ENCODE data around the gene TMEM31. TPM values are rescaled to one million over a fixed set of nuclear protein-coding genes. Genes with fewer than 3 reads are reported as not detected.

TMEM31 gene
- total and polyA plus RNA-seq, 9 of the 15 experiments (the other 6 are each of a cell fraction or from before 2014, with no cell fraction given) = 0.18 TPM; not detected in 8

GRCh38 chrX:103687696-103688201, 23.0 kb upstream of the TMEM31 start (continued):
- 0 out of 2 replicates have a peak, but pooled peaks have one; percentile 25 for TF ChIP-seq POLR2H (tag; IDR thresholded peaks at IDR 0.05; ENCODE audit: low read depth)
- 0 out of 2 replicates have a peak, but pooled peaks have one; percentile 8 for TF ChIP-seq MAFK (IDR thresholded peaks at IDR 0.05; ENCODE audit: low read length)
- TF ChIP-seq SMARCA5 (IDR thresholded peaks at IDR 0.05) = no peak
- no peak for TF ChIP-seq HNRNPH1 (optimal IDR thresholded peaks at IDR 0.05; ENCODE audit: low read depth, low read length)
- no peak for TF ChIP-seq ZNF41 (CRISPR knock-in tag; conservative IDR thresholded peaks at IDR 0.05)
- no peak for TF ChIP-seq ZZZ3 (IDR thresholded peaks at IDR 0.05)
- TF ChIP-seq, protein P1, sequence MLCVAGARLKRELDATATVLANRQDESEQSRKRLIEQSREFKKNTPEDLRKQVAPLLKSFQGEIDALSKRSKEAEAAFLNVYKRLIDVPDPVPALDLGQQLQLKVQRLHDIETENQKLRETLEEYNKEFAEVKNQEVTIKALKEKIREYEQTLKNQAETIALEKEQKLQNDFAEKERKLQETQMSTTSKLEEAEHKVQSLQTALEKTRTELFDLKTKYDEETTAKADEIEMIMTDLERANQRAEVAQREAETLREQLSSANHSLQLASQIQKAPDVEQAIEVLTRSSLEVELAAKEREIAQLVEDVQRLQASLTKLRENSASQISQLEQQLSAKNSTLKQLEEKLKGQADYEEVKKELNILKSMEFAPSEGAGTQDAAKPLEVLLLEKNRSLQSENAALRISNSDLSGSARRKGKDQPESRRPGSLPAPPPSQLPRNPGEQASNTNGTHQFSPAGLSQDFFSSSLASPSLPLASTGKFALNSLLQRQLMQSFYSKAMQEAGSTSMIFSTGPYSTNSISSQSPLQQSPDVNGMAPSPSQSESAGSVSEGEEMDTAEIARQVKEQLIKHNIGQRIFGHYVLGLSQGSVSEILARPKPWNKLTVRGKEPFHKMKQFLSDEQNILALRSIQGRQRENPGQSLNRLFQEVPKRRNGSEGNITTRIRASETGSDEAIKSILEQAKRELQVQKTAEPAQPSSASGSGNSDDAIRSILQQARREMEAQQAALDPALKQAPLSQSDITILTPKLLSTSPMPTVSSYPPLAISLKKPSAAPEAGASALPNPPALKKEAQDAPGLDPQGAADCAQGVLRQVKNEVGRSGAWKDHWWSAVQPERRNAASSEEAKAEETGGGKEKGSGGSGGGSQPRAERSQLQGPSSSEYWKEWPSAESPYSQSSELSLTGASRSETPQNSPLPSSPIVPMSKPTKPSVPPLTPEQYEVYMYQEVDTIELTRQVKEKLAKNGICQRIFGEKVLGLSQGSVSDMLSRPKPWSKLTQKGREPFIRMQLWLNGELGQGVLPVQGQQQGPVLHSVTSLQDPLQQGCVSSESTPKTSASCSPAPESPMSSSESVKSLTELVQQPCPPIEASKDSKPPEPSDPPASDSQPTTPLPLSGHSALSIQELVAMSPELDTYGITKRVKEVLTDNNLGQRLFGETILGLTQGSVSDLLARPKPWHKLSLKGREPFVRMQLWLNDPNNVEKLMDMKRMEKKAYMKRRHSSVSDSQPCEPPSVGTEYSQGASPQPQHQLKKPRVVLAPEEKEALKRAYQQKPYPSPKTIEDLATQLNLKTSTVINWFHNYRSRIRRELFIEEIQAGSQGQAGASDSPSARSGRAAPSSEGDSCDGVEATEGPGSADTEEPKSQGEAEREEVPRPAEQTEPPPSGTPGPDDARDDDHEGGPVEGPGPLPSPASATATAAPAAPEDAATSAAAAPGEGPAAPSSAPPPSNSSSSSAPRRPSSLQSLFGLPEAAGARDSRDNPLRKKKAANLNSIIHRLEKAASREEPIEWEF (CRISPR knock-in tag; IDR thresholded peaks at IDR 0.05) = no peak
- TF ChIP-seq, protein P2, sequence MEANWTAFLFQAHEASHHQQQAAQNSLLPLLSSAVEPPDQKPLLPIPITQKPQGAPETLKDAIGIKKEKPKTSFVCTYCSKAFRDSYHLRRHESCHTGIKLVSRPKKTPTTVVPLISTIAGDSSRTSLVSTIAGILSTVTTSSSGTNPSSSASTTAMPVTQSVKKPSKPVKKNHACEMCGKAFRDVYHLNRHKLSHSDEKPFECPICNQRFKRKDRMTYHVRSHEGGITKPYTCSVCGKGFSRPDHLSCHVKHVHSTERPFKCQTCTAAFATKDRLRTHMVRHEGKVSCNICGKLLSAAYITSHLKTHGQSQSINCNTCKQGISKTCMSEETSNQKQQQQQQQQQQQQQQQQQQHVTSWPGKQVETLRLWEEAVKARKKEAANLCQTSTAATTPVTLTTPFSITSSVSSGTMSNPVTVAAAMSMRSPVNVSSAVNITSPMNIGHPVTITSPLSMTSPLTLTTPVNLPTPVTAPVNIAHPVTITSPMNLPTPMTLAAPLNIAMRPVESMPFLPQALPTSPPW (CRISPR knock-in tag; IDR thresholded peaks at IDR 0.05) = peak; percentile 74
- TF ChIP-seq ZNF263 (CRISPR knock-in tag; IDR thresholded peaks at IDR 0.05; ENCODE audit: borderline replicate concordance) = peak; percentile 67
- peak in 1 of 2 experiments; percentile 20; a peak in 2 of 4 replicates for TF ChIP-seq ARNT (IDR thresholded peaks at IDR 0.05)
- TF ChIP-seq ZBTB5 (IDR thresholded peaks at IDR 0.05) = no peak
- TF ChIP-seq, protein P3, sequence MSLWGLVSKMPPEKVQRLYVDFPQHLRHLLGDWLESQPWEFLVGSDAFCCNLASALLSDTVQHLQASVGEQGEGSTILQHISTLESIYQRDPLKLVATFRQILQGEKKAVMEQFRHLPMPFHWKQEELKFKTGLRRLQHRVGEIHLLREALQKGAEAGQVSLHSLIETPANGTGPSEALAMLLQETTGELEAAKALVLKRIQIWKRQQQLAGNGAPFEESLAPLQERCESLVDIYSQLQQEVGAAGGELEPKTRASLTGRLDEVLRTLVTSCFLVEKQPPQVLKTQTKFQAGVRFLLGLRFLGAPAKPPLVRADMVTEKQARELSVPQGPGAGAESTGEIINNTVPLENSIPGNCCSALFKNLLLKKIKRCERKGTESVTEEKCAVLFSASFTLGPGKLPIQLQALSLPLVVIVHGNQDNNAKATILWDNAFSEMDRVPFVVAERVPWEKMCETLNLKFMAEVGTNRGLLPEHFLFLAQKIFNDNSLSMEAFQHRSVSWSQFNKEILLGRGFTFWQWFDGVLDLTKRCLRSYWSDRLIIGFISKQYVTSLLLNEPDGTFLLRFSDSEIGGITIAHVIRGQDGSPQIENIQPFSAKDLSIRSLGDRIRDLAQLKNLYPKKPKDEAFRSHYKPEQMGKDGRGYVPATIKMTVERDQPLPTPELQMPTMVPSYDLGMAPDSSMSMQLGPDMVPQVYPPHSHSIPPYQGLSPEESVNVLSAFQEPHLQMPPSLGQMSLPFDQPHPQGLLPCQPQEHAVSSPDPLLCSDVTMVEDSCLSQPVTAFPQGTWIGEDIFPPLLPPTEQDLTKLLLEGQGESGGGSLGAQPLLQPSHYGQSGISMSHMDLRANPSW (CRISPR knock-in tag; IDR thresholded peaks at IDR 0.05) = no peak
- TF ChIP-seq ZNF644 (tag; IDR thresholded peaks at IDR 0.05; ENCODE audit: low read depth) = no peak
- TF ChIP-seq NONO (IDR thresholded peaks at IDR 0.05; ENCODE audit: low read depth in 2 of 2, low read length in 1 of 2) = no peak
- no peak for TF ChIP-seq ZNF431 (CRISPR knock-in tag; IDR thresholded peaks at IDR 0.05)
- TF ChIP-seq PML (IDR thresholded peaks at IDR 0.05; ENCODE audit: low read length) = 0 out of 2 replicates have a peak, but pooled peaks have one; percentile 41

All from K562 (cell line).